22Rv1 (cell line): ENCODE measurements around the gene SPINK7.
"Not testable (repeated sequence)": the region's sequence is repeated elsewhere in the genome, so short reads cannot be mapped to it uniquely, and the experiment has no call there.

Experiments
- H3K27ac ChIP-seq: fragments of 450-650 bp; 2 replicates; pipeline ENCODE4 v1.5.1; 2017
- ZFX ChIP-seq: fragments of 450-650 bp; IDR thresholded peaks from 2 replicates; pipeline ENCODE4 v1.6.1; 2017; ENCODE audit warnings: antibody characterized with exemption, borderline replicate concordance
- TF ChIP-seq, protein P1 (sequence below): fragments of 450-650 bp; IDR thresholded peaks from 2 replicates; pipeline ENCODE4 v1.5.1; 2017; ENCODE audit warnings: mild to moderate bottlenecking

The SPINK7 gene

DNA sequence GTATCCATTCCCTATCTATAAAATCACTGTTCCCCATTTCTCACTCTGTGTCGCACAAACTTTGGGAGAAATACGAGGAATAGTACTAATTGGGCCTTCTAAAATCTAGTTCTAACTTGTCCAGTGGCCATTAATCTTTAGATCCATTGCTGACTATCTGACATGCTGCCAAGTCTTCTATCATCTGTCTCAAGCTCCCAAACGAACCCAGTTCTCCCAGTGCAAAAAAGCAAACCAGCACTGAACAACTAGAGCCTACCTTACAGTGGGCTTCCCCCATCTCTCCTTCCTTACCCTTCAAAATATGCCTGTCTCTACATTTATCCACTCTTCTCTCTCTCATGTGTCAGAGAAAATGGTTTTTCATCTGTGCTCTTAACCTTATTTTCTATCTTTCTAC, 3.2 kb upstream of the SPINK7 start:
- H3K27ac ChIP-seq = no peak overlapping the region
- TF ChIP-seq, protein P1, sequence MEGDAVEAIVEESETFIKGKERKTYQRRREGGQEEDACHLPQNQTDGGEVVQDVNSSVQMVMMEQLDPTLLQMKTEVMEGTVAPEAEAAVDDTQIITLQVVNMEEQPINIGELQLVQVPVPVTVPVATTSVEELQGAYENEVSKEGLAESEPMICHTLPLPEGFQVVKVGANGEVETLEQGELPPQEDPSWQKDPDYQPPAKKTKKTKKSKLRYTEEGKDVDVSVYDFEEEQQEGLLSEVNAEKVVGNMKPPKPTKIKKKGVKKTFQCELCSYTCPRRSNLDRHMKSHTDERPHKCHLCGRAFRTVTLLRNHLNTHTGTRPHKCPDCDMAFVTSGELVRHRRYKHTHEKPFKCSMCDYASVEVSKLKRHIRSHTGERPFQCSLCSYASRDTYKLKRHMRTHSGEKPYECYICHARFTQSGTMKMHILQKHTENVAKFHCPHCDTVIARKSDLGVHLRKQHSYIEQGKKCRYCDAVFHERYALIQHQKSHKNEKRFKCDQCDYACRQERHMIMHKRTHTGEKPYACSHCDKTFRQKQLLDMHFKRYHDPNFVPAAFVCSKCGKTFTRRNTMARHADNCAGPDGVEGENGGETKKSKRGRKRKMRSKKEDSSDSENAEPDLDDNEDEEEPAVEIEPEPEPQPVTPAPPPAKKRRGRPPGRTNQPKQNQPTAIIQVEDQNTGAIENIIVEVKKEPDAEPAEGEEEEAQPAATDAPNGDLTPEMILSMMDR = no peak
- no peak for TF ChIP-seq ZFX

DNA sequence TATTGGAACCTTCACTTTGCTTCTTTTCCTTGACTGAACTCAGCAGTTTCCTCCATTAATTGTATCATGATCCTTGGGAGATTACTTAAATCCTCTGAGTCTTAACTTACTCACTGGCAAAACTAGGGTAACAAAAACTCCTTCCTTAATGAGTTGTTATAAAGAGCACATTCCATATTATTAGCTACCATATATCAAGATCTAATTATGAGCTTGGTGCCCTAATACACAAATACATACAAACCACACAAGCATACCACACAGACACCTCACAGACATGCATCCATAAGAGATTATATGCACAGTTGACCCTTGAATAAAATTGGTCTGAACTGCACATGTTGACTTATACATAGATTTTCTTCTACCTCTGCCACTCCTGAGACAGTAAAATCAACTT, 2.5 kb upstream of the SPINK7 start:
- no peak for TF ChIP-seq ZFX
- TF ChIP-seq, protein P1 = no peak
- H3K27ac ChIP-seq = no peak overlapping the region

DNA sequence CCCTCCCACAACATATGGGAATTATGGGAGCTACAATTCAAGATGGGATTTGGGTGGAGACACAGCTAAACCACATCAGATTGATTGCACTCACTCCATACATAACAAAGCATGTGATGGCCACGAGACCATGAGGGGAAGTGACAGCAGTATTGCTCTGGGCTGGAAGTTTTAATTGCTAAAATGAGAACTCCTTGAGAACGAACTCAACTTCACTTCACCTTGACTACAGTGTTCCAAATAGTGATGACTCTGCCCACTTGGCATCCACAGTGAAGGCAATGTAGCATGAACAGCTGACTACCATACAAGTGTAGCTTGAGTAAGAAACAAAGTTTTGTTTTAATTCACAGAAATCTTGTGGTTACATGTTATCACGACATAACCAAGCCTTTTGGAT, 739 bp upstream of the SPINK7 start:
- H3K27ac ChIP-seq = no peak overlapping the region
- TF ChIP-seq, protein P1 = no peak
- TF ChIP-seq ZFX = no peak

DNA sequence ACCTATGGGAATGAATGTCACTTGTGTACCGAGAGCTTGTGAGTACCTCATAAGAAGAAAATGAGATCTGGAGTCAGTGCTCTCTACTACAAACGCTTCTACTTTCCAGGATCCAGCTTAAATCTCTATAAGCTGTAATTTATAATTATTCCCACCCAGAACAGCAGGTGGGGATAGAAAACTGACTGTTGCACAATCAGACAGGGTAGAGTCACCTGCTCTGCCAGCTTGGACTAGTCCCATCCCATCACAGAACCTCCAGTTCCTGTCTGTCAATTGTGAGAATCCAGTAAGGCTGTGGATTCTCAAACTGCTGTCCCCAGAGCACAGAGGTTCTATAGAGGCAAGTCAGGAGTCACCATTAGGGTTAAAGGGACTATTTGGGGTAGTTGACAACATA, 2.0 kb downstream of the SPINK7 start:
- H3K27ac ChIP-seq = no peak overlapping the region
- TF ChIP-seq, protein P1 = no peak
- no peak for TF ChIP-seq ZFX

DNA sequence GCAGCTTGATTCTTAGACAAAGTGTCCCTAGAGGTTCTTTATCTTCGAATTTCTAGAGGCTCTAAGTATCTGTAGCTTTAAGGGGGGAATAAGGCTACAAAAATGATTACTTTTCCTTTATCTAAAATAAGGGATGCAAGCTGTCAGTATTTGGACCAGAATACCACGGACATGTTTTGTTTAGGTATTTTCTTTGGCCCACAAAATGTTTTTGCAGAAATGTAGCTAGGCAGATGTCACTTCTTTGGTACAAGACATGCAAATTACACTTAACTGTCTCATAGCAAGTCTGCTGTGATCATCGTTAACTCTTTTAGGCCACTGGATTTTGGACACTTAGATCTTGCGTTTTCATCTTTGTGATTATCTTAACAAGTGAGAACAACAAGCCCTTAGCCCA, 2.5 kb downstream of the SPINK7 start:
- H3K27ac ChIP-seq = no peak overlapping the region
- TF ChIP-seq, protein P1 = no peak
- no peak for TF ChIP-seq ZFX

DNA sequence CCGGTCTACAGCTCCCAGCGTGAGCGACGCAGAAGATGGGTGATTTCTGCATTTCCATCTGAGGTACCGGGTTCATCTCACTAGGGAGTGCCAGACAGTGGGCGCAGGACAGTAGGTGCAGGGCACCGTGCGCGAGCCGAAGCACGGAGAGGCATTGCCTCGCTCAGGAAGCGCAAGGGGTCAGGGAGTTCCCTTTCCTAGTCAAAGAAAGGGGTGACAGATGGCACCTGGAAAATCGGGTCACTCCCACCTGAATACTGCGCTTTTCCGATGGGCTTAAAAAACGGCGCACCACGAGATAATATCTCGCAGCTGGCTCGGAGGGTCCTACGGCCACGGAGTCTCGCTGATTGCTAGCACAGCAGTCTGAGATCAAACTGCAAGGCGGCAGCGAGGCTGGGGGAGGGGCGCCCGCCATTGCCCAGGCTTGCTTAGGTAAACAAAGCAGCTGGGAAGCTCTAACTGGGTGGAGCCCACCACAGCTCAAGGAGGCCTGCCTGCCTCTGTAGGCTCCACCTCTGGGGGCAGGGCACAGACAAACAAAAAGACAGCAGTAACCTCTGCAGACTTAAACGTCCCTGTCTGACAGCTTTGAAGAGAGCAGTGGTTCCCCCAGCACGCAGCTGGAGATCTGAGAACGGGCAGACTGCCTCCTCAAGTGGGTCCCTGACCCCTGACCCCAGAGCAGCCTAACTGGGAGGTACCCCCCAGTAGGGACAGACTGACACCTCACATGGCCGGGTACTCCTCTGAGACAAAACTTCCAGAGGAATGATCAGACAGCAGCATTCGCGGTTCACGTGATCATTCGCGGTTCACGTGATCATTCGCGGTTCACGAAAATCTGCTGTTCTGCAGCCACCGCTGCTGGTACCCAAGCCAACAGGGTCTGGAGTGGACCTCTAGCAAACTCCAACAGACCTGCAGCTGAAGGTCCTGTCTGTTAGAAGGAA, 8.1 kb downstream of the SPINK7 start:
- not testable (repeated sequence) for H3K27ac ChIP-seq

DNA sequence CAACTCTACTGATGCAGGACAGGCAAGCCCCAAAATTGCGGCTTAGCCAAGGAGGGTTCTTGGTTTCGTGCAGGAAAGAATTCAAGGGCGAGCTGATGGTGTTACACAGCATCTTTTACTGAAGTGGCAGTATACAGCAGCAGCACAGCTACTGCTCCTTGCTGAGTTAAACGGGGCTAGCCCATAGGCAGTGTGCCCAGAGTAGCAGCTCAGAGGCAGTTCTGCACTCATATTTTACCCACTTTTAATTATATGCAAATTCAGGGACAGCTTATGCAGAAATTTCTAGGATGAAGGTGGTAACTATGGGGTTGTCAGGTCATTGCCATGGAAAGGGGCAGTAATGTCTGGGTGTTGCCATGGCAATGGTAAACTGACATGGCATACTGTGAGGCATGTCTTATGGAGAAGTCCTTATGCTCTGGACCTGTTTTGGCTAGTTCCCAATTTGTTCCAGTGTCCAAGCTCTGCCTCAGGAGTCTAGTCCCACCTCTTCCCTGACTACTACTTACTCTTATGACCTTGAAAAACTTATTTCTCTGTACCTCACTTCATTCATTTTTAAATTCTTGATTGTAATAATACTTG, 21.1 kb downstream of the SPINK7 start:
- TF ChIP-seq ZFX = no peak
- TF ChIP-seq, protein P1 = no peak
- no peak overlapping the region for H3K27ac ChIP-seq
